Stomach (tissue), 9 donors: ENCODE measurements around the gene GCGR. TPM values are rescaled to one million over a fixed set of nuclear protein-coding genes. Genes with fewer than 3 reads are reported as not detected.

Experiments used
- DNase-seq, 2 donors: peaks; one replicate each; pipeline versions ENCODE4 v3.0.0 to v3.0.0-alpha.2; 2013 to 2019
- H3K27ac ChIP-seq, 5 donors: fragments of 200-600 bp in 4 of 5; sonication (generic) in 4 of 5; one replicate each; pipeline ENCODE4 v1.5.1; 2013 to 2019; ENCODE audit warnings: mild to moderate bottlenecking in 1 of 5, moderate library complexity in 1 of 5
- H3K27me3 ChIP-seq, 3 donors: fragments of 200-600 bp; sonication (generic); one replicate each; pipeline ENCODE4 v1.5.1; 2017 to 2019; ENCODE audit warnings: mixed run types in 1 of 3
- H3K36me3 ChIP-seq, 4 donors: fragments of 200-600 bp; sonication (generic); 1 replicate in 3 of 4; 2 replicates in 1 of 4; pipeline ENCODE4 v1.5.1; 2016 to 2019
- H3K4me1 ChIP-seq, 4 donors: fragments of 200-600 bp; sonication (generic); one replicate each; pipeline ENCODE4 v1.5.1; 2016 to 2019
- H3K4me3 ChIP-seq, 4 donors: fragments of 200-600 bp; sonication (generic) in 3 of 4; one replicate each; pipeline ENCODE4 v1.5.1; 2016 to 2019; ENCODE audit warnings: mild to moderate bottlenecking in 1 of 4
- H3K9me3 ChIP-seq, 4 donors: fragments of 200-600 bp; sonication (generic); one replicate each; pipeline ENCODE4 v1.5.1; 2016 to 2019
- EP300 ChIP-seq: sonication (generic); formaldehyde crosslinking; IDR thresholded peaks from one replicate; pipeline ENCODE4 v1.6.1; 2017; ENCODE audit warnings: antibody characterized with exemption
- POLR2A ChIP-seq, 4 donors: fragments of 450-650 bp; IDR thresholded peaks; one replicate each; pipeline ENCODE4 v1.6.1; 2016; ENCODE audit warnings: antibody characterized with exemption in 4 of 4, control low read depth in 2 of 4, mild to moderate bottlenecking in 1 of 4, moderate library complexity in 1 of 4
- POLR2AphosphoS5 ChIP-seq, 3 donors: sonication (generic); formaldehyde crosslinking; IDR thresholded peaks; one replicate each; pipeline ENCODE4 v1.6.1; 2016; ENCODE audit warnings: antibody characterized with exemption in 3 of 3
- WGBS, 5 donors: extraction: QIAGEN DNeasy Blood & Tissue Kit in 3 of 5; methylation state at CpG; one replicate each; pipeline versions ENCODE4 v1.1.5 to v1.1.7; 2013 to 2018; 5-methylcytosine and 5-hydroxymethylcytosine counted together
- intact Hi-C: fragments of 100-400 bp; cut with DNase I; formaldehyde crosslinking; loops from one replicate; pipeline ENCODE4 v1.15.1; 2023; ENCODE audit warnings: low total_unique reads
- polyA plus RNA-seq, 3 donors: library from polyadenylated mRNA; stranded (reverse); fragments of 200-250 nt; gene quantifications; one replicate each; pipeline ENCODE4 v1.2.3, GENCODE V29; 2013
- total RNA-seq, 5 donors: library from RNA; depleted of rRNA; stranded (reverse); fragments of >200 nt; gene quantifications; one replicate each; pipeline versions ENCODE4 v1.1.0 to v1.2.3, GENCODE V29; 2014 to 2016
- TF ChIP-seq, protein P1 (sequence below), 7 experiments: fragments of 450-650 bp in 4 of 7; fragments of 200-600 bp in 3 of 7; sonication (generic) in 3 of 7; IDR thresholded peaks; one replicate each; pipeline ENCODE4 v1.5.1; 2016 to 2019; ENCODE audit warnings: antibody characterized with exemption in 7 of 7, control low read depth in 2 of 7, mild to moderate bottlenecking in 1 of 7
- donor health status: healthy with polysubstance abuse.
- donor health status: Bipolar disorder and iron deficiency.
- donor health status: healthy.

The GCGR gene
- total and polyA plus RNA-seq, 8 donors: 0.38 to 0.55 TPM; not detected in 6

DNA sequence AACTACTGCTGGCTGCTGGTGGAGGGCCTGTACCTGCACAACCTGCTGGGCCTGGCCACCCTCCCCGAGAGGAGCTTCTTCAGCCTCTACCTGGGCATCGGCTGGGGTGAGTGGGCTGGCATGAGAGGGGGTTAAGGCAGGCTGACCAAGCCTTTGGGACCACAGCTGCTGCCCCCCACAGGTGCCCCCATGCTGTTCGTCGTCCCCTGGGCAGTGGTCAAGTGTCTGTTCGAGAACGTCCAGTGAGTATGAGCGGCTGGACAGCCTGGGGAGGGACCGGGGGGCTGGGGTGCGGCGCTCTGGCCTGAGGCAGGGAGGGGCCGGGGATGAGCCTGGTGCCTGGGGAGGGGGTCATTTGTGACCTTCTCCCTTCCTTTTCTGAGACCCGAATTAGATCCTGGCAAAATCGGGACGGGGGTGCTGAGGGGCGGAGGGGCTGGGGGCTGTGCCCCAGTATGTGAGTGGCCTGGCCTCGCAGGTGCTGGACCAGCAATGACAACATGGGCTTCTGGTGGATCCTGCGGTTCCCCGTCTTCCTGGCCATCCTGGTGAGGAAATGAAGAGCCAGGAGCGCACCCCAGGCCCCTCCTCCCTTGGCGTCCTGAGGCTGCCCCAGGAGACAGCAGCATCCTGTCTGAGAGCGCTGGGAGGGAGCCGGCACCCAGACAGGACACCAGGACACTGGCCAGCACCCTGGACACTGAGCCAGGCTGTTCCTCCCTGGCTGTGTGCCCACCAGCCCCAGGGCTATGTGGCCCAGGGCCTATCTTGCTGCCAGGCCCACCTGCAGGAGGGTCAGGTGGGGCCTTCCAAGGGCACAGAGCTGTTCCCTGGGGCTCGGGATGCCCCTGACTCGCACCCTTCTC lies 8.0 kb downstream of the GCGR start:
- Histone ChIP-seq H3K9me3 (no peaks in the 10 kb centered on the region), H3K4me1 (peaks cover 0 to 14% (median 5%) of the 10 kb centered on the region in 4 donors), H3K27ac (no peak overlapping the region), H3K36me3 (no peaks in the 10 kb centered on the region), H3K4me3 (no peak overlapping the region), H3K27me3 (peaks cover 0 to 81% (median 48%) of the 10 kb centered on the region in 3 donors)
- no peak for DNase-seq
- intact Hi-C loops: no loop called here
- TF ChIP-seq POLR2A (IDR thresholded peaks at IDR 0.05): no peak
- TF ChIP-seq, protein P1, sequence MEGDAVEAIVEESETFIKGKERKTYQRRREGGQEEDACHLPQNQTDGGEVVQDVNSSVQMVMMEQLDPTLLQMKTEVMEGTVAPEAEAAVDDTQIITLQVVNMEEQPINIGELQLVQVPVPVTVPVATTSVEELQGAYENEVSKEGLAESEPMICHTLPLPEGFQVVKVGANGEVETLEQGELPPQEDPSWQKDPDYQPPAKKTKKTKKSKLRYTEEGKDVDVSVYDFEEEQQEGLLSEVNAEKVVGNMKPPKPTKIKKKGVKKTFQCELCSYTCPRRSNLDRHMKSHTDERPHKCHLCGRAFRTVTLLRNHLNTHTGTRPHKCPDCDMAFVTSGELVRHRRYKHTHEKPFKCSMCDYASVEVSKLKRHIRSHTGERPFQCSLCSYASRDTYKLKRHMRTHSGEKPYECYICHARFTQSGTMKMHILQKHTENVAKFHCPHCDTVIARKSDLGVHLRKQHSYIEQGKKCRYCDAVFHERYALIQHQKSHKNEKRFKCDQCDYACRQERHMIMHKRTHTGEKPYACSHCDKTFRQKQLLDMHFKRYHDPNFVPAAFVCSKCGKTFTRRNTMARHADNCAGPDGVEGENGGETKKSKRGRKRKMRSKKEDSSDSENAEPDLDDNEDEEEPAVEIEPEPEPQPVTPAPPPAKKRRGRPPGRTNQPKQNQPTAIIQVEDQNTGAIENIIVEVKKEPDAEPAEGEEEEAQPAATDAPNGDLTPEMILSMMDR (IDR thresholded peaks at IDR 0.05): no peak
- no peak for TF ChIP-seq EP300
- TF ChIP-seq POLR2AphosphoS5 (IDR thresholded peaks at IDR 0.05): no peak
- WGBS, 5 donors: 78 to 84% (median 81%) methylated on average over 18 to 24 of the region's 24 CpGs

DNA sequence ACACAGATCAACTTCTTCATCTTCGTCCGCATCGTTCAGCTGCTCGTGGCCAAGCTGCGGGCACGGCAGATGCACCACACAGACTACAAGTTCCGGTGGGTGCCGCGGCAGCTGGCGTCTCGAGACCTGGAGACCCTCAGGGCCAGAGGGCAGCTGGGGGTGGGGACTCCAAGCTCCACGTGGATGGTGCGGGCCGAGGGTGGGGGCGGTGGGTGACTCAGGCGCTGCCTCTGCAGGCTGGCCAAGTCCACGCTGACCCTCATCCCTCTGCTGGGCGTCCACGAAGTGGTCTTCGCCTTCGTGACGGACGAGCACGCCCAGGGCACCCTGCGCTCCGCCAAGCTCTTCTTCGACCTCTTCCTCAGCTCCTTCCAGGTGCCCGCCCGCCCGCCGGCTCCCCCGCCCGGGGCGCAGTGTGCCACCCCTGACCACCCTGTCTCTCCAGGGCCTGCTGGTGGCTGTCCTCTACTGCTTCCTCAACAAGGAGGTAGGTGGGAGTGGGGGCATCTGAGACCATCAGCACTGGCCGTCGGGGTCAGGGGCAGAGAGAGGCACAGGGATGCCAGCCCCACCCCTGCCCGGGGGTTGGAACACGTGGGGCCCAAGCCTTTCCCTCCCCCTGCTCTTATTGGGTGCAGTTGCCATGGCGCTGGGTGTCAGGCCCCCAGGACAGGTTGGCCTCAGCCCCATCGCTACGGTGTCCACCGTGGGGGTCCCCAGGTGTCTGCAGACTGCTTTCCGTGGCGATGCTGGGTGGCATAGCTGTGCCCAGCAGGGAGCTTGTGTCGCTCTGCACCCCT lies 8.8 kb downstream of the GCGR start:
- Histone ChIP-seq H3K27ac (no peak overlapping the region), H3K9me3 (no peaks in the 10 kb centered on the region), H3K4me3 (no peak overlapping the region), H3K36me3 (no peaks in the 10 kb centered on the region), H3K4me1 (peaks cover 0 to 14% (median 5%) of the 10 kb centered on the region in 4 donors), H3K27me3 (peaks cover 0 to 79% (median 39%) of the 10 kb centered on the region in 3 donors)
- TF ChIP-seq POLR2AphosphoS5 (IDR thresholded peaks at IDR 0.05) (no peak), POLR2A (IDR thresholded peaks at IDR 0.05) (no peak), EP300 (no peak)
- TF ChIP-seq, protein P1 (IDR thresholded peaks at IDR 0.05): no peak
- intact Hi-C loops: no loop called here
- DNase-seq: no peak
- whole genome bisulfite sequencing, 5 donors: 83 to 88% (median 87%) methylated on average over 38 to 45 of the region's 45 CpGs

DNA sequence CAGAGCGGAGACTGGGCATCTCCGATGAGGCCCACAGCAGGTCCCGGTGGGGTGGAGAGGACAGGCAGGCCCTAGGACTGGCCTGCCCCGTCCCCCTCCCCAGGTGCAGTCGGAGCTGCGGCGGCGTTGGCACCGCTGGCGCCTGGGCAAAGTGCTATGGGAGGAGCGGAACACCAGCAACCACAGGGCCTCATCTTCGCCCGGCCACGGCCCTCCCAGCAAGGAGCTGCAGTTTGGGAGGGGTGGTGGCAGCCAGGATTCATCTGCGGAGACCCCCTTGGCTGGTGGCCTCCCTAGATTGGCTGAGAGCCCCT lies 9.4 kb downstream of the GCGR start:
- Histone ChIP-seq H3K4me1 (peaks cover 0 to 14% (median 5%) of the 10 kb centered on the region in 4 donors), H3K27me3 (peaks cover 0 to 78% (median 34%) of the 10 kb centered on the region in 3 donors), H3K36me3 (no peaks in the 10 kb centered on the region), H3K4me3 (no peak overlapping the region), H3K9me3 (no peaks in the 10 kb centered on the region), H3K27ac (no peak overlapping the region)
- WGBS, 5 donors: 90 to 94% (median 91%) methylated on average over 12 to 15 of the region's 15 CpGs
- TF ChIP-seq EP300: no peak
- no peak for TF ChIP-seq POLR2AphosphoS5 (IDR thresholded peaks at IDR 0.05)
- TF ChIP-seq POLR2A (IDR thresholded peaks at IDR 0.05): no peak
- TF ChIP-seq, protein P1 (IDR thresholded peaks at IDR 0.05): no peak
- intact Hi-C loops: no loop called here
- no peak for DNase-seq

DNA sequence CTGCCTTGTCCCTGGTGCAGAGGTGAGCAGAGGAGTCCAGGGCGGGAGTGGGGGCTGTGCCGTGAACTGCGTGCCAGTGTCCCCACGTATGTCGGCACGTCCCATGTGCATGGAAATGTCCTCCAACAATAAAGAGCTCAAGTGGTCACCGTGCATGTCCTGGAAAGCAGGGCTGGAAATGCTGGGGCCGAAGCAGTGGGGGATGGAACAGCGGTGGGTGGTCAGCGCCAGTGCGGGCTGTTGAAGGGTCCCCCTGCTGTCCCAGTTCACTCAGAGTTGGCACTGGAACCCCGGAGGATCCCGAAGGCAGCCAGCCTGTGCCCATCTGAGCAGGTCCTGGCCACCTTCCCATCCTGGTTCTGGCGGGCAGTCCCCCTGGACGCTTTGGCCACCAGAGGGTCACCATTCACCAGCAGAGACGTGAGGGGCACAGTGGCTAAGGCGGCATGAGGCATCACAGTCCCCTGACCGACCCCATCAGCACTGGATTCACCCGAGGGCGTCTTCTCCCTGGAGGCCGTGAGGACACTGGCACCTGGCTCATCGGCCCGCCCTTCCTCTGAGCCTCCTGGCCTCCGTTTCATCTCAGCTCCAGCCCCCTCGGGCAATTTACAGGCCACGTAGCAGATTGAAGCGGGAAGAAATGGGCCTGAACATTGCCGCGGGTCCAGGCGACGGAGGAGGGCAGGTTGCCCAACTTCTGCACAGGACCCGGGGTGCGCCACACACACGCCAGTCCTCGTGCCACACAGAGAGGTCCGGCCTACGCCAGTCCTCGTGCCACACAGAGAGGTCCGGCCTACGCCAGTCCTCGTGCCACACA lies 10.1 kb downstream of the GCGR start:
- H3K36me3 ChIP-seq: no peaks in the 10 kb centered on the region
- intact Hi-C loops: no loop called here
- TF ChIP-seq, protein P1 (IDR thresholded peaks at IDR 0.05): no peak
- TF ChIP-seq POLR2AphosphoS5 (IDR thresholded peaks at IDR 0.05) (no peak), POLR2A (IDR thresholded peaks at IDR 0.05) (no peak), EP300 (no peak)
- H3K4me3 ChIP-seq: no peak overlapping the region
- peaks cover 0 to 14% (median 5%) of the 10 kb centered on the region in 4 donors for H3K4me1 ChIP-seq
- 90 to 93% (median 90%) methylated on average over 30 to 41 of the region's 41 CpGs for WGBS, 5 donors
- DNase-seq: no peak
- peaks cover 0 to 70% (median 28%) of the 10 kb centered on the region in 3 donors for H3K27me3 ChIP-seq
- H3K27ac ChIP-seq: no peak overlapping the region
- no peaks in the 10 kb centered on the region for H3K9me3 ChIP-seq
